Activated T-cell treated with anti-CD3 and anti-CD28 coated beads, Interleukin-2, amount 50 U/mL, for 72 hours (primary cell): ENCODE results near the gene DHX8. TPM values are rescaled to one million over a fixed set of nuclear protein-coding genes. Genes with fewer than 3 reads are reported as not detected.

ENCODE experiments used
- ATAC-seq, 2 donors: fragments of 150-1000 bp; cut with Tn5 transposase; replicated peaks in 1 of 2; 2 replicates each; pipeline ENCODE4 v1.10.0; 2021; ENCODE audit warnings: moderate library complexity in 2 of 2, mild to moderate bottlenecking in 1 of 2
- DNase-seq, 2 donors: peaks; one replicate each; pipeline ENCODE4 v3.0.0; 2021 to 2022; ENCODE audit warnings: mixed read lengths in 1 of 2
- H3K27ac Mint-ChIP-seq: one replicate; pipeline ENCODE4 v1.8.0; 2022; ENCODE audit warnings: mild to moderate bottlenecking, moderate library complexity, mixed read lengths
- H3K27me3 Mint-ChIP-seq: one replicate; pipeline ENCODE4 v1.8.0; 2022; ENCODE audit warnings: low read depth, mixed read lengths
- H3K36me3 Mint-ChIP-seq, 2 donors: one replicate each; pipeline ENCODE4 v1.8.0; 2022; ENCODE audit warnings: mixed read lengths in 2 of 2, mild to moderate bottlenecking in 1 of 2; ENCODE audit not compliant: insufficient read depth in 2 of 2
- H3K4me1 Mint-ChIP-seq: one replicate; pipeline ENCODE4 v1.8.0; 2022; ENCODE audit warnings: low read depth, mixed read lengths
- H3K4me3 Mint-ChIP-seq, 2 donors: one replicate each; pipeline ENCODE4 v1.8.0; 2022; ENCODE audit warnings: mild to moderate bottlenecking in 2 of 2, mixed read lengths in 2 of 2, moderate library complexity in 2 of 2
- H3K9me3 Mint-ChIP-seq, 2 donors: one replicate each; pipeline ENCODE4 v1.8.0; 2022; ENCODE audit warnings: mixed read lengths in 2 of 2
- total RNA-seq, 2 donors: library from RNA; stranded (reverse); gene quantifications; one replicate each; pipeline ENCODE4 v1.2.3, GENCODE V29; 2022

Gene DHX8
- total RNA-seq, 2 donors from 2014 or later: 53.8 to 61.1 TPM

DNA sequence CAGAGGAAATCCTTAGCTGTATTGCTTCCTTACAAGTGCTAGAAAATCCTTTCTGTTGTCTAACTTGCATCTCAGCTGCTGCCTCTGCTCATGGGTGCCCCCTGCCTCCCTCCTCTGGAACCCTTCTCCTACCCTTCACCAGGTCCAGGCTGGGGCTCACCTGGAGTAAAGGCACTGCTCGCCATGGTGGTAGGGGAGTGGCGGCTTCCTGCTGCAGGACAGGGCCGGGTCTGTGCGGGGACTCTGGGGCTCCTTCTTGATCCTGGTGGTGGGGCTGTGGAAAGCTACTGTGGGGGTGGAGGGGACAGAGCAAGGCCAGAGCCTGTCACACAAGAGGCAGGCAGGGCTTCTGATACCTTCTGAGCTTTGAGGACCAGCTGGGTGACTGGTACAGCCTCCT, 49.9 kb downstream of the DHX8 start:
- H3K4me3 Mint-ChIP-seq: no peak overlapping the region
- H3K9me3 Mint-ChIP-seq: no peaks in the 10 kb centered on the region
- no peak overlapping the region for H3K27ac Mint-ChIP-seq
- H3K36me3 Mint-ChIP-seq: no peaks in the 10 kb centered on the region
- DNase-seq (no peak), ATAC-seq (no peak)
- no peaks in the 10 kb centered on the region for H3K27me3 Mint-ChIP-seq
- peaks cover 10% of the 10 kb centered on the region for H3K4me1 Mint-ChIP-seq

DNA sequence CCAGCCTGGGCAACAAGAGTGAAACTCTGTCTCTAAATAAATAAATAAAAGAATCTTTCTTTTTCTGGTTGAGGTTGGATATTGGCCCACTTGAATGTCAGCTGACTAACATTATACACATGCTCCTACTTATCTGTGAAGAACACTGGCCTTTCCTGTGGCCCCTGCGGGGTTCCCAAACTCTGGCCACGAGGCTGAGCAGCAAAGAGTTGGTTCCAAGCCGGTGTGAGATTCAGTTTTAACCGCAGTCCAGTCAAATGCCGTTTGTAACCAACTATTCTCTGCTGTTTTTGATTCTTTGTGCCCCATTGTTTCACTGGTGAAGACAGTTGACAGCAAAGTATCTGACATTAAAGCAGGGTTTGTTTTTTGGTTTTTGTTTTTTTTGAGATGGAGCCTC, 51.1 kb downstream of the DHX8 start:
- Mint-ChIP-seq H3K9me3 (no peaks in the 10 kb centered on the region), H3K4me1 (peaks cover 10% of the 10 kb centered on the region), H3K36me3 (no peaks in the 10 kb centered on the region), H3K4me3 (no peak overlapping the region), H3K27me3 (no peaks in the 10 kb centered on the region), H3K27ac (no peak overlapping the region)
- ATAC-seq (no peak), DNase-seq (no peak)

DNA sequence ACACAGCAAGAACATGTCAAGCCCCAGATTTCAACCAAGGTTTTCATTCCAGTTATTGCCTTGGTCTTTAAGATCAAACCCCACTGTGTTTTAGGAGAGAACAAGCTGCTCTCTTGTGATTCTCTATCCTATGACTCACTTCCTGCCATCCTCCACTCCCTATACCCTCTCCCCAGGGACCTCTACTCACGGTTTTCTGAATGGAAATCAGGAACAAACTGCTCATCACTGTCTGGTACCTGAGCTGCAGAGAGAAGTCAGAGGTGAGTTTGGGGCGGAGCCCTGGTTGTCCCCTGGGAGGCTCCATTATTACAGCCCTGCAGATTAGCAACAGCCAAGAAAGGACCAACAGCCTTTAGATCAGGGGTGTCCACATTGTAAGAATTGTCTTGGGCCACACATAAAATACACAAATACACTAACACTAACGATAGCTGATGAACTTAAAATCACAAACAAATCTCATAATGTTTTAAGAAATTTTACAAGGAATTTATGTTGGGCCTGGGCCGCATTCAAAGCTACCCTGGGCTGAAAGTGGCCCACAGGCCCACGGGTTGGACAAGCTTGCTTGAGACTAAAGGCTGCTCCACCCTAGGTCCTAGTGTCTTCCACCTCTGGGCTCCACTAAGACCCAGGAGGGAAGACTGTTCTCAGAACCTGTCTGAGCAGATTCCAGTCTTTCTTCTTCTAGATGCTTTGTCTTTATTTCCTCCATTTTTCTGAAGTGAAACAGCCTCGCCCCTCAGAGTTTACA, 52.6 kb downstream of the DHX8 start:
- no peaks in the 10 kb centered on the region for H3K9me3 Mint-ChIP-seq
- ATAC-seq (peak in 1 of 2 donors; percentile 25), DNase-seq (no peak)
- H3K27me3 Mint-ChIP-seq: no peaks in the 10 kb centered on the region
- no peaks in the 10 kb centered on the region for H3K36me3 Mint-ChIP-seq
- peaks cover 10% of the 10 kb centered on the region for H3K4me1 Mint-ChIP-seq
- H3K27ac Mint-ChIP-seq: no peak overlapping the region
- H3K4me3 Mint-ChIP-seq: no peak overlapping the region

DNA sequence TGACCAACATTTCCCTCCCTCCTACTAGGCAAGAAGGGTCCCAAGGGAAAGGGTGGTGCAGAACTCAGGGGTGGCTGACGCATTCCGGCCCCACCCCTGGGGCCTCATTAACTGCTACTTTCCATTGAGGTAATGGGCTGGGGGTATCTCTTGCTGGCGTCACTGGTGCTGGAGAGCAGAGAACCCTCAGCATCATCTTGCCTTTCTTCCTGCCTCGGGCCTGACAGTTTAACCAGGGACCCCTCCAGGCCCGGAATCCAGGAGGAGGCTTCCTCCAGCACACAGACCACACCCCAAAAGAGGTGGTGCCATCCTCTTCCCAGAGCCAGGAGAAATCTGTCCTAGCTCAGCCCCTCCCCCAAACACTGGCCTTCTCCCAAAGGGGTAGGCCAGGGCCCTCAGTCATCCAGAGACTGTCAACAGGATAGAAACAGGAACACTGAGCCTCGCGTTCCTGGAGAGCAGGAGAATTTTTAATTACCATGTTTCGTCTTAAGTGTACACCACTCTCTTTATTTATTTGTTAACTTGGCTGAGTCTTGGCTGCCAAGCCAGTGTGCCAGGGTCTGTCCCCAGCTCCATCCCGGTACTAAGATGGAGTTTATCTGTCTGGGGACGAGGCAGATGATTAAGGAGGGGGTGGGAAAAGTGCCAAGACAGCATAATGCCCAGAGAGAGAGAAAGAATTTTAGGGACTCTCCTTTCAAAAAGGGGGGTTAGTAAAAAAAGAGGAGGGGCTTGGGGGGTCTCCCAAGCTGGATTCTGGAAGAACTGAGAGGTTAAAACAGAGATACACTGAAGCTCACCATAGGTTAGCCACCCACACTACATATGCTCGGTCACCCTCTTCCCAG, 57.3 kb downstream of the DHX8 start:
- H3K27ac Mint-ChIP-seq: no peak overlapping the region
- H3K4me3 Mint-ChIP-seq: no peak overlapping the region
- peaks cover 0 to 2% of the 10 kb centered on the region in 2 donors for H3K36me3 Mint-ChIP-seq
- no peaks in the 10 kb centered on the region for H3K9me3 Mint-ChIP-seq
- peaks cover 12% of the 10 kb centered on the region for H3K4me1 Mint-ChIP-seq
- DNase-seq (no peak), ATAC-seq (no peak)
- peaks cover 33% of the 10 kb centered on the region for H3K27me3 Mint-ChIP-seq

DNA sequence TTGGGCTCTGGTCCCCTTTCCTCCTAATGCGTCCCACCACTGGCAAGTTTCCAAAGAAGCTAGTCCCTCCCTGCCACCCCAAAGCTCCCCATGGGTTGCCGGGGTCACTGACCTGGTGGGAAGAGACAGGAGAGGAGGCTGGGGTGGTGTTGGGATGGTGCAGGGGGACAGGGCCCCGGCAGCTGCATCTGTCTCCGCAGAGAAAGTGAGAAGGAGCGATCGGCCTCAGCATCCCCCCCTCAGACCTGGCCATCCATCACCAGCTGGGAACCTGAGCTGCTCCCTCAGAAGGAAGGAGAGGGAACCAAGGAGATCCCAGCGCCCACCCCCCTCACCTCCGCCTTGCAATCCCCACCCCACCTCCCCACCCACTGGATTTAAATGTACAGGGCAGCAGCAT, 59.1 kb downstream of the DHX8 start:
- H3K4me3 Mint-ChIP-seq: no peak overlapping the region

DNA sequence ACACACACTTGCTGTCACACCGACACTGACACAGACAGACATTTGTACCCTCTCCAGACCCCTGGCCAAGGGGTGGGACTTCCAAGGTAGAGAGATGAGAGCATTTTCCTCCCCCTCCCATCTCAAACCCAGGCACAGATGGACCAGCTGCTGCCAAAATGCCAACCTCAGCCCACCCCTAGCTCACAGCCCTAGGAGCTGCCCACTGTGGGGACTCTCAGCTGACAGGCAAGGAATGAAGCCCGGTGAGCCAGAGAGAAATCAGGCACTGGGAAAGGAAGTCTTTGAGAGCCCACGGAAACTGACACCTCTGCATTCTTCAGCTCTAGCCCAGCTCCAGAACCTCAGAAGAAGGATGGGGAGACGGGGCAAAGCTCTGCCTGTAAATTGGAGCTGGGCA, 59.5 kb downstream of the DHX8 start:
- DNase-seq (no peak), ATAC-seq (no peak)
- Mint-ChIP-seq H3K4me1 (peaks cover 17% of the 10 kb centered on the region), H3K27me3 (peaks cover 49% of the 10 kb centered on the region), H3K27ac (no peak overlapping the region), H3K36me3 (peaks cover 0 to 2% of the 10 kb centered on the region in 2 donors), H3K9me3 (no peaks in the 10 kb centered on the region), H3K4me3 (no peak overlapping the region)

More for the DNA sequence above, 59.1 kb downstream of the DHX8 start:
- Mint-ChIP-seq H3K36me3 (peaks cover 0 to 2% of the 10 kb centered on the region in 2 donors), H3K4me1 (peaks cover 17% of the 10 kb centered on the region), H3K27ac (no peak overlapping the region), H3K9me3 (no peaks in the 10 kb centered on the region), H3K27me3 (peaks cover 46% of the 10 kb centered on the region)
- DNase-seq: no peak
- no peak for ATAC-seq

DNA sequence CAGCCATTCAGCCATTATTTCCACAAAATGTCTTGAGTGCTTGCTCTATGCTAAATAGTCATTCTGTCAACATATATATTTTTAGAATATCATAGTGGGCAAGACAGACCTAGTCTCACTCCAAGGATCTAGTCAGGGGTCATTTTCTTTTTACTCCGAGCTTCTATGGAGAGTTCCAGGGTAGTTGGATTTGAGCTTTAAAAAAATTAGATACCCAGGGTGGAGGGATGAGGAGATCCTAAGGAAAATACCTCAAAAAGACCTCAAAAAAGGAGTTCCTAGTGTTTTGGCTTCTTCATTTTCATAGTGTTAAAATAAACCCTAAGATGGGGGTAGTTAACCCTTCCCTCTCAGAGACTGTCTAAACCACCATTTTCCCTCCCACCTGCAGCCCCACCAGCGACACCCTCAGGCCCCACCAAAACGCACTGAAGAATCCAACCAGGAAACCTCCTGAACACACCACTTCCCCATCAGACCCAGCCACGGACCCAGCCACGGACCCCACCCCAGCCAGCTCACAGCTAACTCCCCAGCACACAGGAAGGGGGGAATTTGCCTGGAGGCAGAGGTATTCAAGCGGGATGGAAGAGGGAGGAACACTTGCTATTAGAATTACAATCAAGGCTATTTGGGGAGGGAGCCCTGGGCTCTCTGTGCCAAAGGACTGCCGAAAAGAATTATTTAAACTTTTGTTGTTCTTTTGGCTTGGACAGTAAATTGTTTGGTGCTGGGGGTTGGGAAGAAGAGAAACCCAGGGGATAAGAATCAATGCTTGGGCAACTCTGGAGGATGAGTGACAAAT, 60.2 kb downstream of the DHX8 start:
- H3K27ac Mint-ChIP-seq: no peak overlapping the region
- H3K36me3 Mint-ChIP-seq: peaks cover 0 to 2% of the 10 kb centered on the region in 2 donors
- H3K4me1 Mint-ChIP-seq: peaks cover 17% of the 10 kb centered on the region
- no peaks in the 10 kb centered on the region for H3K9me3 Mint-ChIP-seq
- peak overlapping the region; percentile 79 to 88 for H3K4me3 Mint-ChIP-seq
- no peak for DNase-seq
- no peak for ATAC-seq
- peaks cover 49% of the 10 kb centered on the region for H3K27me3 Mint-ChIP-seq

DNA sequence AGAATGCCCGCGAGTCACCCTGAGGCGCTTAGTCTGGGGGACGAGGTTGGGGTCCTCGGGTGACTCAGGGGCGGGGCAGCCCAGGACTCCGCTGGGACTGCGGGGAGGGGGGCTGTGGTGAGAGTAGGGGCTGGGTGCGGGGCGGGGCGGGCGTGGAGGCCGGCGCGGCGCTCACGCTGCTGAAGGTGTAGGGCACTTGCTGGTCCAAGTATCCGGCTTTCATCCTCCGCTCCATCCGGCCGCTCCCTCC, 61.5 kb downstream of the DHX8 start:
- Mint-ChIP-seq H3K4me1 (peaks cover 17% of the 10 kb centered on the region), H3K27me3 (peaks cover 58% of the 10 kb centered on the region), H3K27ac (no peak overlapping the region), H3K36me3 (peaks cover 0 to 2% of the 10 kb centered on the region in 2 donors), H3K9me3 (no peaks in the 10 kb centered on the region), H3K4me3 (peak overlapping the region; percentile 79 to 88)
- DNase-seq (peak in 1 of 2 donors; percentile 36), ATAC-seq (peak; percentile 28 to 41)

DNA sequence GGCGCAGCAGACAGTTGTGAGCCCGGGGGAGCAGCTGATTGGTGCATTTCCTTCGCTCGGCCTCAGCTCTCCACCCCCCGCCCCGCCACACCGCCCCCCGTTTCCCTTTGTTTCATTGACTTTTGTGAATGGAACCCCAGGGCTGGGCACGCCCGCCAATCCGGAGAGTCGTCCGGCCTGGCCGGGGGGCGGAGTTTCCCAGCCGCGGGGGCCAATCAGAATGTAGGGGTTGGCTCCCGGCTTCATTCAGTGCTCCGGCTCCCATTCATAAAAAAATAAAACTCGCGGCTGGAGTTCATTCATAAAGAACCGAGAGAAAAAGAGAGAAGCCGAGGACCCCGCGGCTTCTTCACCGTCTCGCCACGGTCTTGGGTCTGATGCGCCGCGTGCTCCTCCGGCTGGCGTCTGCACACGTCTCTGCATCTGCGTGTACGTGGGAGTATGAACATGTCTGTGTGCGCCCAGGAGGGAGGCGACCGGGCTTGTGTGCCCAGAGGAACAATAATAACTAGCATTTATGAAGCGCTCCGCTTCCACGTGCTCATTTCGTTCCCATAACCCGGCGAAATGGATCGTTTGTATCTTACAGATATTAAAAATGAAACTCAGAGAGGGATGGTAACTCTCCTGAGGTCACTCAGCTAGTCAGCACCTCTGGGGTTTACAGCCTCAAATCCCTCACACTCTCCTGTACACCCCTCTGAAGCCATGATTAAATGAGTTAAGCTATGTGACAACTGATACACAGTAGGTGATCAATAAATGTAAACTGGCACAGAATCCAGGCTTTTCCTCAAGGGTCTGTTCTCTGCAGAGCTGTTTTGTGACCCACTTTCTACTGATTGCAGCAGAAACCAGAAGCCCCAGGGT, 62.8 kb downstream of the DHX8 start, which contains the start of gene ETV4:
Gene ETV4 (minus strand): TSS at position 22 of the 870 bp plus-strand sequence. CDS start 723 bp downstream, outside the sequence.
- Mint-ChIP-seq H3K4me3 (peak within 1 kb of the TSS; percentile 79 to 88), H3K27ac (peak within 1 kb of the TSS; percentile 54), H3K9me3 (no peaks in the 10 kb centered on the region), H3K27me3 (peaks cover 64% of the 10 kb centered on the region), H3K4me1 (peaks cover 17% of the 10 kb centered on the region), H3K36me3 (peaks cover 0 to 2% of the 10 kb centered on the region in 2 donors)
- ATAC-seq (peak; percentile 89), DNase-seq (peak; percentile 93 to 94)

DNA sequence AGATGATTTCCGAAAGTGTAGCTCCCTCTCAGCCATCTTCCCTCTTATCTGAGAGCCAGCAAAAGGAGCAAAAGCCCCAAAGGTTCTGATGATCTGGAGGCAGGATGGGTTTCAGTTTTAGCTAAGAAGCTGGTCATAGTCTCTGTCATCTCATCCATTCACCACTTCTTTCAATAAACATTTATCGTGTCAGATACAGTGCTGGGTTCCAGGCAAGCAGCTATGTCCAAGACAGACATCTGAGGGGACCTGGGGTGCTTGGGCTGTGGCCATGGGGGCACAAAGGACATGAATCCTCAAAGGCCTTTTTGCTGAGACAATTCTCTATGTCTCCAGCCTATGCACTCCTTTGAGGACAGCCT, 63.4 kb downstream of the DHX8 start:
- Mint-ChIP-seq H3K4me3 (peak overlapping the region; percentile 79 to 88), H3K4me1 (peaks cover 17% of the 10 kb centered on the region), H3K27me3 (peaks cover 61% of the 10 kb centered on the region), H3K9me3 (no peaks in the 10 kb centered on the region), H3K27ac (peak overlapping the region; percentile 54), H3K36me3 (peaks cover 0 to 2% of the 10 kb centered on the region in 2 donors)
- no peak for ATAC-seq
- DNase-seq: no peak

DNA sequence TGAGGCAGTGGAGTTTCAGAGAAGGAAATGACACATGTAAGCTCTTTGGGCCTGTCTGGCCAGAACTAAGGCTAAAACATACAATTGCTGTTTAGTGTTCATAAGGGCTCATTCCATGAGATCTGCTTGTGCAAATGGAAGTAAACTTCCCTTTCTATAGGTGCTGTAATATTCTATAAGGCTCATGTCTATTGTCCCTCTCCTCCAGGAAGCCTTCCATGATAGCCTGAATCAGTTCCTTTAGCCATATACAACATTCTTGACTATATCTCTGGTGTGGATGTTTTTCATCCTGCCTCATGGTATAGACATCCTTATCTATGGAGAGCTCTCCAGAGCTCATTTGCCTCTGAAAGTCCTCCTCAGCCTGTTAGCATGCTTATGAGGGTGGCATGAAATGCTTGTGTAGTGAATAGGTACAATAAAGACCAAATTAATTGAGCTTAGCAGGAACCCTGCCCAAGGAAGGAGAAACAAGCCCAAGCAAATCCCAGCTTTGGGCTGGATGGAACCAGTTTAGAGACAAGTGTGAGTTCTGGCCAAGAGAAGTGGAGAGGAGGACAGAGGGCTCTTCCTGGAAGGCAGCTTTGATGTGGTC, 64.0 kb downstream of the DHX8 start:
- no peaks in the 10 kb centered on the region for H3K9me3 Mint-ChIP-seq
- ATAC-seq: no peak
- H3K4me3 Mint-ChIP-seq: no peak overlapping the region
- H3K36me3 Mint-ChIP-seq: peaks cover 0 to 2% of the 10 kb centered on the region in 2 donors
- no peak for DNase-seq
- peaks cover 55% of the 10 kb centered on the region for H3K27me3 Mint-ChIP-seq
- no peak overlapping the region for H3K27ac Mint-ChIP-seq
- H3K4me1 Mint-ChIP-seq: peaks cover 17% of the 10 kb centered on the region
